ENCODE measurements around the gene HSPA6.
"Not testable (repeated sequence)": the region's sequence is repeated elsewhere in the genome, so short reads cannot be mapped to it uniquely, and the experiment has no call there.

The HSPA6 gene

DNA sequence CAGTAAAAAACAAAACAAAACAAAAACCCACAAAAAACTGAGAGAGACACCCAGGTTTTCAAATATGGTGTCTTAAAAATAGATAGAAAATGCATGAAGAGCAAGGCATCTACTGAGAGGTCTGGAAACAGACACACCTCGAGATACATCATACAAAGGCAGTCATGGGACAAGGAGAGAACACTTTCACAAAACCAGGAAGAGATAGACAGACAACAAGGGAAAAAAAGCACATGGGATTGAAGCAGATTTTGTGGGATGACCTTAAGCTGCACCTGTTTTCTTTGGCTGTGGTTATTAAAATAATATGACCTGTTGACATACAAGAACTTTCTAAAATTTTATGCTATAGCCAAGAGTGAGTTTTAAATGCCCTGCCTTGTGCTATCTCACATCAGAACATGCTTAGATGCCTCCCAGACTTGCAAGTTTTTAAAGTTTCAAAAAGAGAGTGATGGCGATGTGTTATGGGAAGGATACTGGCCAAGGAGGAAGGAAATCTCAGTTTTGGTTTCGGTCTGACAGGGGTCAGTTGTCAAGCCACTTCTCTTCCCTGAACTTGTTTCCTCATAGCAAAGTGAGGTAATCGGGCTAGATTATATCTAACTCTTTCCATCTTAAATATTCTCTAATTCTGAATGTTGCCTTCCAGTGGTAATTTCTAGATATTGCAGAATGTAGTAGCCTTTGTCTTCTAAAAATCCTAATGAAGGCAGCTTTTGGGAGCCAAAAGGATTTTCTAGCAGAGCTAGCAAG is 36.8 kb downstream of the HSPA6 start:
- DNase-seq (ENCODE audit: low read depth, low spot score); H3K4me3 ChIP-seq (ENCODE audit: low read depth, low read length): not testable (repeated sequence)

DNA sequence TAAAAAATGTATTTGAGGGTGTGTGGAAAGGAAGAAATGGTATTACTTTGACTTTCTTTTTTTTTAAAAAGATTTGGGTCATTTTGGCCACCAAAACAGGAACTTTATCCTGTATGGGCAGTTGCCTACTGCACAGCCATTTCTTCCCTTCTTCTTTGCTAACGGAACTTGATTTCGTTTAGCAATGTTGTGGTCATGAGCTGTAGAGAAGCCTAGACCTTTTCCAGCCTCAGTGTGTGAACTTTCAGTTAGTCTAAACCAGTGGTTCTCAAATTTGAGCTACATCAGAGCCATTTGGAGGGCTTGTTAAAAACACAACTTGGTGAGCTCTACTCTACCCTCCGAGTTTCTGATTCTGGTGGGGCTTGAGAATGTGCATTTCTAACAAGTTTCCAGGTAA is 38.1 kb downstream of the HSPA6 start:
- in situ Hi-C loops (cut with HindIII; ENCODE audit: low sequenced_read_pairs); DNase-seq (ENCODE audit: low read depth, low spot score); H3K4me3 ChIP-seq (ENCODE audit: low read depth, low read length): not testable (repeated sequence)

More for the DNA sequence above, 36.8 kb downstream of the HSPA6 start:
- in situ Hi-C loops (cut with HindIII; ENCODE audit: low sequenced_read_pairs) = not testable (repeated sequence)

DNA sequence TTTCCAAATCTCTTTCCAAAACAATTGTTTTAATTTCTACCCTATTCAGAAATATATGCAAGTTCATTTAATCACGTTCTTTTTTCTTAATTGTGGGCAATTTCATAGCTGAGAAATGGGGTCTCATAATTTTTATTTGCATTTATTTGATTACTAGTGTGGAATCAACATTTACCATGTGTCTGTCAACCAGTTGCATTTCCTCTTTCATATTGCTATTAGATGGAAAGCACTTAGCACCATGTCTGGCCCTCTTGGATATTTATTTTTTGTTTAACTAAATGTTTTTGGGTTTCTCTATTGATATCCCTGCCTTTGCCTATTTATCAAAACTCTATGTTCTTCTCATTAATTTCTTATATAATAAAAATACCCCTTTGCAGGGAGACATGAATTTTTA is 39.2 kb downstream of the HSPA6 start:
- in situ Hi-C loops (cut with HindIII; ENCODE audit: low sequenced_read_pairs) = not testable (repeated sequence)

GRCh38 chr1:161566602-161566960 is 42.2 kb downstream of the HSPA6 start:
- in situ Hi-C loops (cut with HindIII; ENCODE audit: low sequenced_read_pairs); DNase-seq (ENCODE audit: low read depth, low spot score); H3K4me3 ChIP-seq (ENCODE audit: low read depth, low read length): not testable (repeated sequence)

More for the DNA sequence above, 39.2 kb downstream of the HSPA6 start:
- H3K4me3 ChIP-seq (ENCODE audit: low read depth, low read length); DNase-seq (ENCODE audit: low read depth, low spot score): not testable (repeated sequence)

DNA sequence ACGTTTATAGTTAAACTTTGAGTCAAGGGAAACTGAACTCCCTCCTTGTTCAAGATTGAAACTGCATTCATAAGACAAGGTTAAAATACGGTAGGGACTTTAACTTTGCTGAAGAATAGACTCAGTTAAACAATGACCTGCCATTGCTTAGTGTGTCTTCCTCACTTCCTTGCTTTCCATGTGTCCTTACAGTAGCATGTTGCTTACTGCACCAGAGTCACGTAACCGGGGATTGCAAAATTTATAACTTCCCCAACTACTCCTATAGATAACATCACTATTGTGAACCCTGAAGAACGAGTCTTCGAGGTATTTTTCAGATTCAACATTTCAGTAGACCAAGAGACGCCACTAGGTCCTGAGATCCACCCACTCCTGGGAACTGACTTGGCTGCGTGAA is 47.4 kb downstream of the HSPA6 start:
- H3K4me3 ChIP-seq (ENCODE audit: low read depth, low read length); DNase-seq (ENCODE audit: low read depth, low spot score); in situ Hi-C loops (cut with HindIII; ENCODE audit: low sequenced_read_pairs): not testable (repeated sequence)

Measured in astrocyte of the spinal cord (primary cell).